ENCODE results near the gene SNX8.
"Not testable (repeated sequence)": the region's sequence is repeated elsewhere in the genome, so short reads cannot be mapped to it uniquely, and the experiment has no call there.

The SNX8 gene, protein sequence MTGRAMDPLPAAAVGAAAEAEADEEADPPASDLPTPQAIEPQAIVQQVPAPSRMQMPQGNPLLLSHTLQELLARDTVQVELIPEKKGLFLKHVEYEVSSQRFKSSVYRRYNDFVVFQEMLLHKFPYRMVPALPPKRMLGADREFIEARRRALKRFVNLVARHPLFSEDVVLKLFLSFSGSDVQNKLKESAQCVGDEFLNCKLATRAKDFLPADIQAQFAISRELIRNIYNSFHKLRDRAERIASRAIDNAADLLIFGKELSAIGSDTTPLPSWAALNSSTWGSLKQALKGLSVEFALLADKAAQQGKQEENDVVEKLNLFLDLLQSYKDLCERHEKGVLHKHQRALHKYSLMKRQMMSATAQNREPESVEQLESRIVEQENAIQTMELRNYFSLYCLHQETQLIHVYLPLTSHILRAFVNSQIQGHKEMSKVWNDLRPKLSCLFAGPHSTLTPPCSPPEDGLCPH

DNA sequence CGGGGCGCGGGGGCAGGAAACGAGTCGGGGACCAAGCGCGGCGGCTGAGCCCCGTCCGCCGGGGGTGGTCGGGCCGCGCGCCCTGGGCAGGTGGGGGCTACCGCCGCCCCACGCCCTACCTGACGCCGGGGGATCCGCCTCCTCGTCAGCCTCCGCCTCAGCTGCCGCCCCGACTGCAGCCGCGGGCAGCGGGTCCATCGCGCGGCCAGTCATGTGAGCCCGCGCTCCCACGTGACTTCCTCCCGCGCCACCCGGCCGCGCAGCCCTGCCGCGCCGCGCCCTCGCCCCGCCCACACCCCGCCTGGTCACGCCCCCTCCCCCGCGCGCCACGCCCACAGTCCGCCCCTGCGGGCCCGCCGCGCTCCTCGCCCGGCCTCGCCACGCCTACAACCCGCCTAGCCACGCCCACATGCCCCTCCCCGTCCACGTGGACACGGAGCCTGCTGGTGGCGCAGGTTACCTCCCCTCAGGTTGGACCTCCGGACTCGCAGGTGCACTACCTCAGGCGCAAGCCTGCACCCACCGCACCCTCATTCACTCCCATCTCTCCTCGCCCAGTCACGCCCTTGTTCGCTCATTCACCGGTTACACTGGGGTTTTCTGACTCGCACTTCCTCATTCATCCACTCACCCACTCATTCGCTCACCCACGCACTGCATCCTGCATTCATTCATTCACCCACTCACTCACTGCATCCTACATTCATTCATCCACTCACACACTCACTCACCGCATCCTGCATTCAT is at the start of gene SNX8:
Gene SNX8, minus strand, starts transcription at position 233 of the 747 bp plus-strand sequence. Its CDS starts 20 bp downstream, at position 213.
- peak; percentile 92 for DNase-seq

DNA sequence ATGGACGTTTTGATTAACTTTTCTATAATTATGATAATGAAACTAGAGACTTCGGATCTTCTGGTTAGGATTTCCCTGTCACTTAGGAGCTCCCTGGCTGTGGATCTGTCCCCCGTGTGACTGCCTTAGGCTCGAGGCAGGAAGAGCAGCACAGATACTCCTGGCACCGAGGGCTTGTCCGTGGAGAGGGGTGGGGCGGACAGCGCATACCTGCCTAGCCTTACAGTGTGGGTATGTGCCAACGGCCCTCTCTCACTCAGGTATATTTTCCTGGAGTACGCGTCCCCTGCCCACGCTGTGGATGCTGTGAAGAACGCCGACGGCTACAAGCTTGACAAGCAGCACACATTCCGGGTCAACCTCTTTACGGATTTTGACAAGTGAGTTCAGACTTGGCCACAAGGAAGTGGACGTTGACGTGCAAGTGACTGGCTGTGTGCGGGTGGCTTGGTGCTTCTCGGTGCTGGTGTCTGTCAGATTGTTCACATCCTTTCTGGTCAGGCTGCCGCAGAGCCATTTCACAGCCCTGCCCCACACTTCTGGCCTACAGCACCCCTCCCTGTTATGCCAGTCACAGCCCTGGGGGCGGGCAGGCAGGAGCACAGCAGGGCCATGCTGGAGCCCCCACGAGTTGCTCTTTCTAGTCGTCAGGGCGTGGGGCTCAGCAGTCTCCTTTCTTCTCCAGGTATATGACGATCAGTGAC is 48.3 kb upstream of the SNX8 start:
- no peak for DNase-seq

DNA sequence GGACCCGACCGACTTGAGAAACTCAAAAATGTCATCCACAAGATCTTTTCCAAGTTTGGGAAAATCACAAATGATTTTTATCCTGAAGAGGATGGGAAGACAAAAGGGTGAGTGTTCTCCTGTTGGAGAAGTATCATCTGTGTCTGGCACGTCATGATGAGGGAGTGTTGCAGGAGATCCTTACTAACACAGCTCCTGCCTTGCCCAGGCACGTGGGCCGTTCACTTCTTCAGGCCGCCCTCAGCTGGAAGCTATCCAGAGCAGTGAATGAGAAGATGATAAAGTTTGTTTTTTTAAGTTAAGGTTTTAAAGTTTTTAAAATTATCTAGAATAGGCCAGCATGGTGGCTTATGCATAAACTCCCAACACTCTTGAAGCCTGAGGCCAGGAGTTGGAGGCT is 46.6 kb upstream of the SNX8 start:
- no peak for DNase-seq

DNA sequence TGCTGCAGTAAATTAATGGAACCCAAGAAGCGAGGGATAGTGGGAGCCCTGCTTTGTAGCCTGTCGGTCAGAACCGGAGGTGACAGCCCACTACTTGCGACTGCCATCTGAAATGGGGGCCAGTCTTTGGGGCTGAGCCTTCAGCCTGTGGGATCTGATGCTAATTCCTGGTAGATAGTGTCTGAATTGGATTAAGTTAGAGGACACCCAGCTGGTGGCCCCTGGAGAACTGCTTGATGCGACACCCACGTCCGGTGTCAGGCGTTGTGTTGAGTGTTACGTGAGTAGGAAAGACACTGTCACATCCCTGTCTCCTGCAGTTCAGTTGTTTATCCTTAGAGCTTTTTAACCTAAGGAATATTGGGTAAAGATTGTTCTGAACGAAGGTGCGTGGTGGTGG is 45.4 kb upstream of the SNX8 start:
- DNase-seq, result no peak

DNA sequence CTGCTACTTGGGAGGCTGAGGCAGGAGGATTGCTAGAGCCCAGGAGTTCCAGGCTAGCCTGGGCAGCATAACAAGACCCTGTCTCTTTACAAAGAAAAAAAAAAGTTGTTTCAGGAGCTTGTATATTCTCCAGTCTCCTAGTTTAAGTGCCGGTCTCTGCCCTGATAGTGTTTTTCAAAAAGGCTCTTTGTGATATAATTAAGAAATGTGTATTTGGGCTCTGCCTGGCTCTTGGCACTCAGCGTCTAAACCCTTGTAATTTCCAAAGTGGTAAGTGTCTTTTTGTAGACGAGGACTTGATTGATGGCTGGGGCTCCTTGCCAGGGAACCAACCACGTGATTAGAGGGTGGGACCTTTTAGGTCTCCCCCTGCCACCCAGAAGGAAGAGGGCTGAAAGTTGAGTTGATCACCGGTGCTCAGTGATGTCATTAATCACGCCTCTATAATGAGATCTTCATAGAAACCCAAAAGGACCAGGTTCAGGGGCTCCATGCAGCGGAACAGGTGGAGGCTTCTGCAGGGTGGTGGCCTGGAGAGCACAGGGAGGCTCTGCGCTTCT is 44.8 kb upstream of the SNX8 start:
- no peak for DNase-seq

DNA sequence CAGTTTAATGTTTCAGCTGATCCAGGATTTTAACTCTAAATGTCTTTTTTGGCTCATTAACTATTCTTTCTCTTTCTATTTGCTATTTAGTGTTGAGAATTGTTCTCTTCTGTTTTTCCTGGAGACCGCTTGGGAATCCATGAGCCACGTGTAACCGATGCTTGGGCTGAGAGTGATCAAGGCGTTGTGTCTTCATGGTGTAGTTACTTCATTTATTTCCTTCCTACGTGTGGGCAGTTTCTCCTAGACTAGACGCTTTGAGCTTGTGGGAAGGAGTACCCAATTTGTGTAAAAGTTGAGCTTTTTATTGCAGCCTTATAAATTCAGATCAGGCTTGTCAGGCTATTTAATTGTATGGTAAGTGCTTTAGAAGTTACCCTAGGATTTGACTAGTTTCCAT is 43.3 kb upstream of the SNX8 start:
- DNase-seq, result no peak

DNA sequence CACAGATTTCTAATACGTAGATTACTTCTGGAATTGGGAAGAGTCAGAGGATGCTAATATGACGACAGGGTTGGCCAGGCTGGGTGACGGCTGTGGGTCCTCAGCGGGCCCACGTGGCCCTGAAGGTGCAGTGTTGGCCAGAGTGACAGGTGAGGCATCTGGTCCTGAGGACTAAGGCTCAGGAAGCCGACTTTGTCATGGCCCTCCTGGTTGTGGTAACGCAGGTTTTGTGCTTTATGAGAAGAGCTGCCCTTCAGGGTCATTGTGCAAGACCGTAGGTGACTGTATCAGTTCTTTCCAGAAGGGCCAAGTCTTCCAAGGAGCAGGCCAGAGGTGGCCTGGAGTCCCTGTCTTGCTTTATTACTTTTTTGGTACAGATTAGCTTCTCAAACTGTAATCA is 42.9 kb upstream of the SNX8 start:
- DNase-seq, result no peak

DNA sequence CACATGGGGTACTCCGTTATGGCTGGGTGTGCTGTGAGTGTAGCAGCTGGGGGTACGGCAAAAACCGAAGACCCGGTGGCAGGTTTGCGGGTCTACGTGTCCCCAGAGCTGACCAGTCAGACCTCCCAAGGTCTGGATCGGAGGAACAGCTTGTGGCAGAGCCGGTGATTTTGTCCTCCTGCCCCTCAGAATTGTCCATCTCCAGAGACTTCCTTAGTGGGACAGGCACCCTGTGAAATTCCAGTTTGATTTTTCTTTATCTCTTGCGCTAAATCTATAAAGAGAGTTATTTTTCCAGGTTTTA is 41.4 kb upstream of the SNX8 start:
- no peak for DNase-seq

DNA sequence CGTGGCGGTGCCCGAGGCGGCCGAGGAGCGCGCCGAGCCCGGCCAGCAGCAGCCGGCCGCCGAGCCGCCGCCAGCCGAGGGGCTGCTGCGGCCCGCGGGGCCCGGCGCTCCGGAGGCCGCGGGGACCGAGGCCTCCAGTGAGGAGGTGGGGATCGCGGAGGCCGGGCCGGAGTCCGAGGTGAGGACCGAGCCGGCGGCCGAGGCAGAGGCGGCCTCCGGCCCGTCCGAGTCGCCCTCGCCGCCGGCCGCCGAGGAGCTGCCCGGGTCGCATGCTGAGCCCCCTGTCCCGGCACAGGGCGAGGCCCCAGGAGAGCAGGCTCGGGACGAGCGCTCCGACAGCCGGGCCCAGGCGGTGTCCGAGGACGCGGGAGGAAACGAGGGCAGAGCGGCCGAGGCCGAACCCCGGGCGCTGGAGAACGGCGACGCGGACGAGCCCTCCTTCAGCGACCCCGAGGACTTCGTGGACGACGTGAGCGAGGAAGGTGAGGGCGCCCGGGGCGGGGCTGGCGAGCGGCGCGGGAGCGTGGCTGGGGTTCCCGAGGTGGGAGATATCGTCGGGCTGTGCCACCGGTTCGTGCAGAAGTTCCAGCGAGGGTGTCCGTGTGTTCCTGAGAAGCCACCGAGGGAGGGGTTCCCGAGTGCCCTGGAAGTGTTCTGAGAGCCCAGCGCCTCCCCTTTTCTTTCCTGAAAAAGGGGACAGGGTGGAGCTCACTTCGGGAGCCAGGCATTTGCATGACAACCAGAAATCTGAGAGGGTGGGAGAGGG is 40.9 kb upstream of the SNX8 start:
- DNase-seq, result peak; percentile 14

DNA sequence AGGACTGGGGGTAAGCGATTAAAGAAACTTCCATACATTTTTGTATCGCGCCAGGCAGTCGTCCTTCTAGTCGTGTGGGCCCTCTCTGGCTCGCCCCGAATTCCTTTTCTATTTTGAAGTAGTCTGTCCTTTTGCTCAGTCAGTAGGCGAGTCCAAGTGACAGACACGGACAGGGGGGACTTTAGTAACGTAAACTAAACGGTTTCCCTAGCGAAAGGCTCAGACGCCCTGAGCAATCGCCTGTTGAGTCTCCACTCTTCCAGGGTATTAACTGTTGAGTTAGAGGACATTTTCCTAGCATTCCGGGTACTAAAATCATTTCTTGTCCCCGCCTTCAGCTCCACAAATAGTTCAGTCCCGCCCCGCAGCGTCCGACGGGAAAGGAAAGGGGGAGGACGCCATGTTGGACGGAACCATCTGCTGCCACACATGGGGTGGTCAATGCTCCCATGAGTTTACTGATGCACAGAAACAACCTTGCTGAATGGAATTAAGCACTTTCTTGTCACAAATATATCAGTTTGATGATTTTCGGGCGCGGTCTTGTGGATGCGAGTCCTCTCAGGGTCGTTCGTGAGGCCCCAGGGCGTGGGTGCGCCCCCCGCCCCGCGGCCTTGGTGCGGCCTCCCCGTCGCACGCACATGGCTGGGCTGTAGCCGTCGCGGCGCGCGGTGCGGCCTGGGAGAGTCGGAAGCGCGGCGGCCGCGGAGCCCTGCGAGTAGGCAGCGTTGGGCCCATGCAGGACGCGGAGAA is 40.1 kb upstream of the SNX8 start, which contains the start of gene EIF3B:
Gene EIF3B, plus strand, starts transcription at position 642 of the 753 bp plus-strand sequence. Its CDS starts 95 bp downstream, at position 737.
- DNase-seq, result peak; percentile 99

DNA sequence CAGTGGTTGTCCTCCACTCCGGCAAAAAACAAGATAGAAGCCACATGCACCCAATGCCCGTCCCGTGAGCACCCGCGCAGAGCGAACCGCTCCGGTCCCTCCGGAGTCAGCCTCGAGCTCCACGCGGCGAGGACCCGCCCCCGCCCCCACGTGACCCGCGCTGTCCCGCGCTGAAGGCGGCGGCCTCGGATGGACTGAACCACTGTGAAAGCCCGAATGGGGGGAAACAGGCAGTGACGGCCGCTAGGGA is 39.6 kb upstream of the SNX8 start:
- no peak for DNase-seq

DNA sequence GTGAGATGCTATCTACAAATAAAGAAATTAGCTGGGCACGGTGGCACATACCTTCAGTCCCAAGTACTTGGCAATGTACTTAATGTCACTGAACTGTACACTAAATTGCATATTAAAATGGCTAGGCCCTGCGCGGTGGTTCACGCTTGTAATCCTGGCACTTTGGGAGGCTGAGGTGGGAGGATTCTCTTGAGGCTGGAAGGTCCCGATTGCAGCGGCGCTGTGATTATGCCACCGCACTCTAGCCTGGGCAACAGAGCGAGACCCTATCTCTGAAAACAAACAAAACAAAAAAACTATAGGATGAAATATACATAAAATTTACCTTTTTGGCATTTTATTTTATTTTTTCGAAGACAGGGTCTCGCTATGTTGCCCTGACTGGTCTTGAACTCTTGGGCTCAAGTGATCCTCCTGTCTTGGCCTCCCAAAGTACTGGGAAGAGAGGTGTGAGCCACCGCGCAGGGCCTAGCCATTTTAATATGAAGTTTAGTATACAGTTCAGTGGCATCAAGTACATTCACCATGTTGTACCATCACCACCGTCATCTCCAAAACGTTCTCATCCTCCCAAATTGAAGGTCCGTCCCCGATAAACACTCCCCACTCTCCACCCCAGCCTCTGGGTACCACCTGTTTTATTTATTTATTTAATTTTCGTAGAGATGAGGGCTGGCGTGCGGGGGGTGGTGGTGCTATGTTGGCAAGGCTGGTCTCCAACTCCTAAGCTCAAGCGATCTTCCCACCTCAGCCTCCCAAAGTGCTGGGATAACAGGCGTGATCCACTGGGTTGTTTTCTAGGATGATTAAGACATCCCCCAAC is 39.1 kb upstream of the SNX8 start:
- DNase-seq, result no peak

DNA sequence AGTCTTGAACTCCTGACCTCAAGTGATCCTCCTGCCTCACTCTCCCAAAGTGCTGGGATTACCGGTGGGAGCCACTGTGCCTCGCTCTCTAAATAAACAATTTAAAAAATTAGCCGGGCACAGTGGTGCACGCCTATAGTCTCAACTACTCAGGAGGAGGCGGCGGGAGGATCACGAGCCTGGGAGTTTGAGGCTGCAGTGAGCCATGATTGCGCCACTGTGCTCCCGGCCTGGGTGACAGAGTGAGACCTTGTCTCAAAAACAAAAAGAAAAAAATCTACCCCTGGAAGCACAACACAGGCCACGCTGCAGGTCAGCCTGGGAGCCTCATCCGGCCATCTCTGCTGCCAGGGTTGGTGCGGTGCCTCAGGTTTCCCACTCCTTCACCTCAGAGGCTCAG is 36.6 kb upstream of the SNX8 start:
- no peak for DNase-seq

DNA sequence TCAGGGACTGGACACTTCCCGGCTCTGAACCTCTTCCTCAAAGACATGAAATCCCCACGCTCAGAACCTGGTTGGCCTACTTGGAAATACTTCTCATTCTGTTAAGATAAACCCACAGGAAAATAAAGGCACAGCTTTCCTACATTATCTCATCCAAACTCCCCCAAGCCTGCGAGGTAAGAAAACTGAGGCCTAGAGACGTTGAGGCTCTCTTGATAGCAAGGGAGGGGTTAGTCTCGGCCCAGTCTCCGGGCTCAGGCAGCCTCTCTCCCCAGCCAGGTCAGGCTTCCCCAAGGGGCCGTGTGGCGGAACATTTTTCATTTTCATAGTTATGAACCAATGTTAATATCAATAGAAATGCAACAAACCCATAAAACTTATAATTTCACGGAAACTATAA is 35.8 kb upstream of the SNX8 start:
- DNase-seq, result no peak

DNA sequence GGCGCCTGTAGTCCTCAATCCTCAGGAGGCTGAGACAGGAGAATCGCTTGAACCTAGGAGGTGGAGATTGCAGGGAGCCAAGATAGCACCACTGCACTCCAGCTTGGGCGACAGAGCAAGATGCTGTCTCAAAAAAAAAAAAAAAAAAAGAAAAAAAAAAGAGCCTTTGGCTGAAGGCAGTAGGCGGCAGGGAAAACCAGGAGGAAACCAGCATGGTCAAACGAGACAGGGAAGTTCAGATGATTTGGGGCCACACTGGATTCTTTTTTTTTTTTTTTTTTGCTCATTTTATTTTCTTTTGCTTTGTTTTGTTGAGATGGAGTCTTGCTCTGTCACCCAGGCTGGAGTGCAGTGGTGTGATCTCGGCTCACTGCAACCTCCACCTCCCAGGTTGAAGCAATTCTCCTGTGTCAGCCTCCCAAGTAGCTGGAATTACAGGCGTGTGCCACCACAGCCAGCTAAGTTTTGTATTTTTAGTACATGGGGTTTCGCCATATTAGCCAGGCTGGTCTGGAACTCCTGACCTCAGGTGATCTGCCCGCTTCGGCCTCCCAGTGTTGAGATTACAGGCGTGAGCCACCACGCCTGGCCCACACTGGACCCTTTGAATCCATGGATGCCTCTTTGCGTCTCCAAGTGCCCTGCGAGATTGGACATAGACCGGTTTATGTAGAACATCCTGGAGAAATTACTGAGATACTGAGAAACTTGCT is 33.3 kb upstream of the SNX8 start:
- DNase-seq, result not testable (repeated sequence)

DNA sequence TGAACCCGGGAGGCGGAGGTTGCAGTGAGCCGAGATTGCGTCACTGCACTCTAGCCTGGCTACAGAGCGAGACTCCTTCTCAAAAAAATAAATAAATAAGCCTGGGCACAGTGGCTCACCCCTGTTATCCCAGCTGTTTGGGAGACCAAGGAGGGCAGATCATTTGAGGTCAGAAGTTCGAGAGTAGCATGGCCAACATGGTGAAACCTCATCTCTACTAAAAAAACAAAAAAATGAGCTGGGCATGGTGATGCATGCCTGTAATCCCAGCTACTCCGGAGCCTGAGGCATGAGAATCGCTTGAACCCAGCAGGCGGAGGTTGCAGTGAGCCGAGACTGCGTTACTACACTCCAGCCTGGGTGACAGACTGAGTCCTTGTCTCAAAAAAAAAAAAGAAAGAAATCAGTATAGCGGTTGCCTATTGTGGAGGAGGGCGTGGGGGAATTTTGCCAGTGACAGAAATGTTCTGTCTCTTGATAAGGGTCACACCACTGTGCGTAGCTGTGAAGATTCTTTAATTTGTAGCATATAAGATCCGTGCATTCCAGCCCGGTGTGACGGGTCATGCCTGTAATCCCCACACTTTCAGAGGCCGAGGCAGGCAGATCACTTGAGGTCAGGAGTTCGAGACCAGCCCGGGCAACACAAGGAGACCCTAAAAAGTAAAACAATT is 22.5 kb upstream of the SNX8 start:
- no peak for DNase-seq

DNA sequence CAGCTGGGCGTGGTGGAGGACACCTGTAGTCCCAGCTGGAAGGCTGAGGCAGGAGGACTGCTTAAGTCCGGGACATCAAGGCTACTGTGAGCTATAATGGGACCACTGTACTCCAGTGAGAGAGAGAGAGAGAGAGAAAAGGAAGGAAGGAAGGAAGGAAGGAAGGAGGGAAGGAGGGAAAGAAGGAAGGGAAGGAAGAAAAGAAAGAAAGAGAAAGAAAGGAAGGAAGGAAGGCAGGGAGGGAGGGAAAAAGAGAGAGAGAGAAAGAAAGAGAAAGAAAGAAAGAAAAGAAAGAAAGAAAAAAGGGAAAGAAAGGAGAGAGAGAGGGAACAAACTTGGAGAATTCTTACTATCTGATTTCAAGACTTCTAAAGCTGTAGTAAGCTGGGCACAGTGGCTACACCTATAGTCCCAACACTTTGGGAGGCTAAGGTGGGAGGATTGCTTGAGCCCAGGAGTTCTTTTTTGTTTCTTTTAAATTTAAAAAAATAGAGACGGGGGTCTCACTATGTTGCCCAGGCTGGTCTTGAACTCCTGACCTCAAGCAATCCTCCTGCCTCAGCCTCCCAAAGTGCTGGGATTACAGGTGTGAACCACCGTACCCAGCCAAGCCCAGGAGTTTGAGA is 18.5 kb upstream of the SNX8 start:
- not testable (repeated sequence) for DNase-seq

DNA sequence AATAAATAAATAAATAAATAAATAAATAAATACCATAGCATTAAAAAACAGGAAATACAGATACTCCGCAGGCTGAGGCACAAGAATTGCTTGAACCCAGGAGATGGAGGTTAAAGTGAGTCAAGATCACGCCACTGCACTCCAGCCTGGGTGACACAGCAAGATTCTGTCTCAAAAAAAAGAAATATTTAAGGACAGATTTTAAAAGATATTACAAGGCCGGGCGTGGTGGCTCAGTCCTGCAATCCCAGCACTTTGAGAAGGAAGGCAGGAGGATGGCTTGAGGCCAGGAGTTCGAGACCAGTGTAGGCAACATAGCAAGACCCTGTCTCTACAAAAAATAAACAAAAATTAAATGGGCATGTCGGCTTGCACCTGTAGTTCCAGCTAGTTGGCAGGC is 17.5 kb upstream of the SNX8 start:
- no peak for DNase-seq

DNA sequence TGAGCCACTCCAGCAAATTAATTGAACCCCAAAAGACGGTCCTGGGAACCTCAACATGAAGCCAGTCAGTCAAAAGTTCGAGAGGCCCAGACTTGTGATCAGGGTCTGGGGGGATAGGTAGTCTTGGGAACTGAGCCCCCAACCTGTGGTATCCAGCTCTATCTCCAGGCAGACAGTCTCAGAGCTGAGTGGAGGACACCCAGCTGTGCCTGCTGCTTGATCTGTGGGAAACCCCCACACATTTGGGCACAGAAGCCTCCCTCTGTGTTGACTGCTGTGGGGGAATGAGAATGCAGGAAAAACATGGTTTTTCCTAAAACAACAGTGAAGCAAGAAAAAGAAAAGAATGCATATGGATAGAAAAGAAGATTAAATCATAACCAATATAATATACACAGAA is 16.3 kb upstream of the SNX8 start:
- DNase-seq, result no peak
